ENCODE data around the gene TJP1. TPM values are rescaled to one million over a fixed set of nuclear protein-coding genes. Genes with fewer than 3 reads are reported as not detected.
"Not testable (repeated sequence)": the region's sequence is repeated elsewhere in the genome, so short reads cannot be mapped to it uniquely, and the experiment has no call there.

Gene TJP1
- total RNA-seq, 1 experiment from 2014 or later, result 129 TPM

GRCh38 chr15:29731865-29732264 lies 90.4 kb downstream of the TJP1 start:
- peaks cover 73% of the 10 kb centered on the region for H3K36me3 Mint-ChIP-seq
- H3K4me1 Mint-ChIP-seq, result no peaks in the 10 kb centered on the region
- no peaks in the 10 kb centered on the region for H3K27me3 Mint-ChIP-seq (ENCODE audit: low read depth)
- H3K4me3 Mint-ChIP-seq, result no peak overlapping the region
- H3K27ac Mint-ChIP-seq, result no peak overlapping the region
- ChIA-PET POLR2A (no interaction called here), CTCF (interaction anchor here (1.1 kb wide), 1 partner anchor 194 kb away, joined by 3 read pairs; no protein-coding TSS in a partner anchor)
- DNase-seq (ENCODE audit: low spot score), result no peak
- ATAC-seq, result no peak
- TF ChIP-seq ZNF219 (CRISPR knock-in tag; IDR thresholded peaks at IDR 0.05; ENCODE audit: borderline replicate concordance) (no peak), ZNF232 (CRISPR knock-in tag; IDR thresholded peaks at IDR 0.05) (no peak), PRRX2 (CRISPR knock-in tag; IDR thresholded peaks at IDR 0.05) (no peak), NR1H2 (CRISPR knock-in tag; IDR thresholded peaks at IDR 0.05) (no peak), NFYB (CRISPR knock-in tag; conservative IDR thresholded peaks at IDR 0.05; ENCODE audit: low read depth) (no peak), AR (CRISPR knock-in tag; IDR thresholded peaks at IDR 0.05) (no peak), ZMAT4 (CRISPR knock-in tag; IDR thresholded peaks at IDR 0.05) (no peak), CREB1 (CRISPR knock-in tag; IDR thresholded peaks at IDR 0.05) (no peak)
- no peaks in the 10 kb centered on the region for H3K9me3 Mint-ChIP-seq

- POLR2A ChIA-PET; H3K4me1 Mint-ChIP-seq; H3K27ac Mint-ChIP-seq; ATAC-seq; CTCF ChIA-PET; H3K9me3 Mint-ChIP-seq; H3K27me3 Mint-ChIP-seq (ENCODE audit: low read depth); H3K4me3 Mint-ChIP-seq; DNase-seq (ENCODE audit: low spot score): not testable (repeated sequence)
- H3K36me3 Mint-ChIP-seq, result peaks cover 76% of the 10 kb centered on the region
Measured at GRCh38 chr15:29730471-29730870, 91.8 kb downstream of the TJP1 start.

- ChIA-PET CTCF (interaction anchor here (0.7 kb wide), 1 partner anchor 36 kb away, joined by 4 read pairs; no protein-coding TSS in a partner anchor), POLR2A (no interaction called here)
- no peaks in the 10 kb centered on the region for H3K4me1 Mint-ChIP-seq
- peaks cover 16% of the 10 kb centered on the region for H3K9me3 Mint-ChIP-seq
- no peak for DNase-seq (ENCODE audit: low spot score)
- no peak for ATAC-seq
- no peak overlapping the region for H3K4me3 Mint-ChIP-seq
- peaks cover 89% of the 10 kb centered on the region for H3K36me3 Mint-ChIP-seq
- TF ChIP-seq TEAD1 (CRISPR knock-in tag; IDR thresholded peaks at IDR 0.05) (no peak), RELA (CRISPR knock-in tag; IDR thresholded peaks at IDR 0.05; ENCODE audit: borderline replicate concordance) (no peak), ZNF671 (CRISPR knock-in tag; IDR thresholded peaks at IDR 0.05) (no peak), NFYB (CRISPR knock-in tag; conservative IDR thresholded peaks at IDR 0.05; ENCODE audit: low read depth) (no peak), IRF2 (CRISPR knock-in tag; IDR thresholded peaks at IDR 0.05; ENCODE audit: borderline replicate concordance, low read depth) (no peak), MAX (CRISPR knock-in tag; IDR thresholded peaks at IDR 0.05) (no peak), ZSCAN18 (CRISPR knock-in tag; IDR thresholded peaks at IDR 0.05) (no peak), ZNF512 (CRISPR knock-in tag; IDR thresholded peaks at IDR 0.05; ENCODE audit: borderline replicate concordance) (no peak)
- no peak overlapping the region for H3K27ac Mint-ChIP-seq
- H3K27me3 Mint-ChIP-seq (ENCODE audit: low read depth), result no peaks in the 10 kb centered on the region
Measured at GRCh38 chr15:29728418-29728817, 93.8 kb downstream of the TJP1 start.
